Astrocyte (in vitro differentiated cells and primary cell): ENCODE results near the gene ANKS6. TPM values are rescaled to one million over a fixed set of nuclear protein-coding genes. Genes with fewer than 3 reads are reported as not detected.

Experiments
- DNase-seq: peaks from one replicate; pipeline ENCODE4 v3.0.0-alpha.2; 2010; ENCODE audit warnings: low read depth
- FAIRE-seq: peaks from 2 replicates; lab custom pipeline; 2011; peaks lifted over from hg19 to GRCh38; lab: Jason Lieb, UNC
- H2AFZ ChIP-seq: 2 replicates; pipeline ENCODE4 v1.6.0; 2012; ENCODE audit warnings: low read depth, low read length, inconsistent platforms
- H3K27ac ChIP-seq: 2 replicates; pipeline ENCODE4 v1.5.1; 2011; ENCODE audit warnings: low read depth, low read length, inconsistent platforms
- H3K27me3 ChIP-seq: 2 replicates; pipeline ENCODE4 v1.6.0; 2011; ENCODE audit warnings: low read length, inconsistent platforms; ENCODE audit not compliant: insufficient read depth
- H3K36me3 ChIP-seq: 2 replicates; pipeline ENCODE4 v1.5.1; 2011; ENCODE audit warnings: low read length, inconsistent platforms; ENCODE audit not compliant: insufficient read depth
- H3K4me1 ChIP-seq: 2 replicates; pipeline ENCODE4 v1.5.1; 2011; ENCODE audit warnings: low read length, inconsistent platforms; ENCODE audit not compliant: insufficient read depth
- H3K4me2 ChIP-seq: 2 replicates; pipeline ENCODE4 v1.6.0; 2012; ENCODE audit warnings: low read length, inconsistent platforms
- H3K4me3 ChIP-seq: 2 replicates; pipeline ENCODE4 v1.5.1; 2011; ENCODE audit warnings: low read depth, mild to moderate bottlenecking, low read length, inconsistent platforms; ENCODE audit not compliant: insufficient read depth
- H3K79me2 ChIP-seq: 2 replicates; pipeline ENCODE4 v1.6.0; 2012; ENCODE audit warnings: mild to moderate bottlenecking, low read length, inconsistent platforms; ENCODE audit not compliant: insufficient read depth
- H3K9ac ChIP-seq: 2 replicates; pipeline ENCODE4 v1.6.0; 2012; ENCODE audit warnings: mild to moderate bottlenecking, low read length, inconsistent platforms
- H3K9me3 ChIP-seq: 2 replicates; pipeline ENCODE4 v1.5.1; 2012; ENCODE audit warnings: low read depth, mild to moderate bottlenecking, low read length, inconsistent platforms; ENCODE audit not compliant: insufficient read depth
- H4K20me1 ChIP-seq: 2 replicates; pipeline ENCODE4 v1.6.0; 2012; ENCODE audit warnings: low read length, inconsistent platforms; ENCODE audit not compliant: insufficient read depth
- H3K27ac Mint-ChIP-seq: one replicate; pipeline ENCODE4 v1.8.0; 2021; ENCODE audit warnings: mild to moderate bottlenecking, mixed read lengths; ENCODE audit not compliant: unreplicated experiment
- H3K27me3 Mint-ChIP-seq: one replicate; pipeline ENCODE4 v1.8.0; 2021; ENCODE audit warnings: low read depth, mixed read lengths; ENCODE audit not compliant: unreplicated experiment
- H3K36me3 Mint-ChIP-seq: one replicate; pipeline ENCODE4 v1.8.0; 2021; ENCODE audit warnings: low read depth, mixed read lengths; ENCODE audit not compliant: unreplicated experiment
- H3K4me1 Mint-ChIP-seq: one replicate; pipeline ENCODE4 v1.8.0; 2021; ENCODE audit warnings: low read depth, mixed read lengths; ENCODE audit not compliant: unreplicated experiment
- H3K4me3 Mint-ChIP-seq: one replicate; pipeline ENCODE4 v1.8.0; 2021; ENCODE audit warnings: mild to moderate bottlenecking, moderate library complexity, mixed read lengths; ENCODE audit not compliant: unreplicated experiment
- H3K9me3 Mint-ChIP-seq: one replicate; pipeline ENCODE4 v1.8.0; 2021; ENCODE audit warnings: mild to moderate bottlenecking, mixed read lengths; ENCODE audit not compliant: unreplicated experiment
- CTCF ChIP-seq: IDR thresholded peaks from 2 replicates; pipeline ENCODE4 v1.5.1; 2011; ENCODE audit warnings: low read depth, mild to moderate bottlenecking, inconsistent platforms, low read length, moderate library complexity; ENCODE audit not compliant: insufficient read depth
- EZH2 ChIP-seq: IDR thresholded peaks from 2 replicates; pipeline ENCODE4 v1.6.1; 2012; ENCODE audit warnings: mild to moderate bottlenecking, low read length, inconsistent platforms; ENCODE audit not compliant: insufficient read depth
- total RNA-seq: library from RNA; stranded (reverse); gene quantifications from 2 replicates; pipeline ENCODE4 v1.2.1, GENCODE V29; 2021

Gene ANKS6
- total RNA-seq, 1 donor from 2014 or later: 16.7 TPM

DNA sequence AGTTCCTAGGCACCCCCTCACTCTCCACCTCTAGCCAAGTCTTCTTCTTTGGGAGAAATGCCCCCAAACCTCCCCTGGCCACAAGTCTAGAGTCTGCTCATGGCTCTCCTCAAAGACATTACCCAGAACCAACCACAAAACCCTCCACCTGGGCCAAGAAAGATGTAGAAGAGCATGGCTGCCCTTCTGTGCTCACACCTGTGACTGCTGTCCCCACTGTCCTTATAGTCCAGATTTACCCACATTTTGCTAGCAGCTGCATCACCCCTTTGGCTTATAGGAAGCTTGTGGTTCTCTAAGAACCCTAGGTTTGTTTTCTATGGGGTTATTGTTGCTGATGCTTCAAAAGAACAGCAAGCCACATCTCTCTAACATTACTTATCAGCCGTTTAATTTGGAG, 81.5 kb downstream of the ANKS6 start:
- H3K79me2 ChIP-seq: no peaks in the 10 kb centered on the region

DNA sequence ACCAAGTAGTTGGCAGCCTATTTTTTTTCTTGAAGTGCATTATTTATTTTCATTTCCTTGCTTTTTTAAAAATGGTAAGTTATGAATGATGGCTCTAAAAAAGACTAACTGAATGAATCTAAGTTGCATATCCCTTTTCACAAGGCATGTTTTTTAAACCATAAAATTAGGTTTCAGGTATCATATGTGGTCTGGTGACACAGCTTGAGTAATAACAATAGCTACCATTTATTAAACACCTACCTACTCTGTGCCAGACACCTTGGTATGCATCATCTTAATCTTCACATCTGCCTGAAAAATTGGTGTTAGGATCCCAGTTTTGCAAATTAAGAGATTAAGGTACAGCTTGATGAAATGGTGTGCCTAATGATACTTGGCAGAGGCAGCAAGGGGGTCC, 83.4 kb downstream of the ANKS6 start:
- no peaks in the 10 kb centered on the region for H4K20me1 ChIP-seq
- TF ChIP-seq CTCF: no peak
- TF ChIP-seq EZH2: no peak
- peaks cover 4% of the 10 kb centered on the region for H3K9me3 Mint-ChIP-seq
- H3K4me1 ChIP-seq: peaks cover 3% of the 10 kb centered on the region
- peaks cover 1% of the 10 kb centered on the region for H3K36me3 Mint-ChIP-seq
- H3K4me3 Mint-ChIP-seq: no peak overlapping the region
- no peaks in the 10 kb centered on the region for H3K79me2 ChIP-seq
- H2AFZ ChIP-seq: no peak overlapping the region
- DNase-seq (no peak), FAIRE-seq (no peak)
- H3K27me3 Mint-ChIP-seq: peaks cover 78% of the 10 kb centered on the region
- no peak overlapping the region for H3K4me2 ChIP-seq
- H3K9me3 ChIP-seq: no peaks in the 10 kb centered on the region
- no peak overlapping the region for H3K27ac Mint-ChIP-seq
- H3K27ac ChIP-seq: no peak overlapping the region
- peaks cover 51% of the 10 kb centered on the region for H3K27me3 ChIP-seq
- no peaks in the 10 kb centered on the region for H3K36me3 ChIP-seq
- H3K4me3 ChIP-seq: no peak overlapping the region
- no peaks in the 10 kb centered on the region for H3K4me1 Mint-ChIP-seq
- no peak overlapping the region for H3K9ac ChIP-seq

More for the DNA sequence above, 81.5 kb downstream of the ANKS6 start:
- Mint-ChIP-seq H3K27ac (no peak overlapping the region), H3K4me3 (no peak overlapping the region), H3K9me3 (peaks cover 4% of the 10 kb centered on the region), H3K36me3 (peaks cover 3% of the 10 kb centered on the region), H3K27me3 (peaks cover 84% of the 10 kb centered on the region), H3K4me1 (no peaks in the 10 kb centered on the region)
- H3K9ac ChIP-seq: no peak overlapping the region
- DNase-seq: no peak
- no peak for FAIRE-seq
- H4K20me1 ChIP-seq: no peaks in the 10 kb centered on the region
- no peak for TF ChIP-seq EZH2
- no peak for TF ChIP-seq CTCF
- no peaks in the 10 kb centered on the region for H3K9me3 ChIP-seq
- H3K4me2 ChIP-seq: no peak overlapping the region
- H3K4me3 ChIP-seq: no peak overlapping the region
- H3K4me1 ChIP-seq: no peaks in the 10 kb centered on the region
- H3K36me3 ChIP-seq: no peaks in the 10 kb centered on the region
- H3K27ac ChIP-seq: no peak overlapping the region
- H2AFZ ChIP-seq: no peak overlapping the region
- peaks cover 44% of the 10 kb centered on the region for H3K27me3 ChIP-seq

GRCh38 chr9:98709968-98710965, 86.1 kb downstream of the ANKS6 start:
- peak; percentile 52 for DNase-seq
- Histone ChIP-seq H3K4me2 (no peak overlapping the region), H3K4me1 (peaks cover 10% of the 10 kb centered on the region), H3K36me3 (no peaks in the 10 kb centered on the region), H3K27ac (no peak overlapping the region), H3K9me3 (no peaks in the 10 kb centered on the region), H2AFZ (no peak overlapping the region), H3K9ac (no peak overlapping the region), H4K20me1 (no peaks in the 10 kb centered on the region), H3K27me3 (peaks cover 50% of the 10 kb centered on the region), H3K79me2 (no peaks in the 10 kb centered on the region), H3K4me3 (no peak overlapping the region)
- peaks cover 3% of the 10 kb centered on the region for H3K4me1 Mint-ChIP-seq
- peak overlapping the region; percentile 62 for H3K4me3 Mint-ChIP-seq
- H3K27me3 Mint-ChIP-seq: peaks cover 69% of the 10 kb centered on the region
- FAIRE-seq: no peak
- no peaks in the 10 kb centered on the region for H3K9me3 Mint-ChIP-seq
- H3K27ac Mint-ChIP-seq: no peak overlapping the region
- peaks cover 1% of the 10 kb centered on the region for H3K36me3 Mint-ChIP-seq
- TF ChIP-seq CTCF (no peak), EZH2 (no peak)
